SU-DHL-6 (cell line): ENCODE results near the gene LZIC.

Source experiments
- EZH2phosphoT487 ChIP-seq: fragments of 200-600 bp; sonication (generic), shearing (Covaris generic); conservative IDR thresholded peaks from 2 replicates; pipeline ENCODE4 v1.6.1; 2018; ENCODE audit warnings: mild to moderate bottlenecking, antibody characterized with exemption, low read length, moderate library complexity, mixed read lengths
- TF ChIP-seq, protein P1 (sequence below): fragments of 200-600 bp; sonication (generic); IDR thresholded peaks from one replicate; pipeline ENCODE4 v1.5.1; 2017; ENCODE audit warnings: antibody characterized with exemption, mild to moderate bottlenecking, low read length, moderate library complexity; ENCODE audit not compliant: insufficient read depth, poor library complexity, severe bottlenecking

DNA sequence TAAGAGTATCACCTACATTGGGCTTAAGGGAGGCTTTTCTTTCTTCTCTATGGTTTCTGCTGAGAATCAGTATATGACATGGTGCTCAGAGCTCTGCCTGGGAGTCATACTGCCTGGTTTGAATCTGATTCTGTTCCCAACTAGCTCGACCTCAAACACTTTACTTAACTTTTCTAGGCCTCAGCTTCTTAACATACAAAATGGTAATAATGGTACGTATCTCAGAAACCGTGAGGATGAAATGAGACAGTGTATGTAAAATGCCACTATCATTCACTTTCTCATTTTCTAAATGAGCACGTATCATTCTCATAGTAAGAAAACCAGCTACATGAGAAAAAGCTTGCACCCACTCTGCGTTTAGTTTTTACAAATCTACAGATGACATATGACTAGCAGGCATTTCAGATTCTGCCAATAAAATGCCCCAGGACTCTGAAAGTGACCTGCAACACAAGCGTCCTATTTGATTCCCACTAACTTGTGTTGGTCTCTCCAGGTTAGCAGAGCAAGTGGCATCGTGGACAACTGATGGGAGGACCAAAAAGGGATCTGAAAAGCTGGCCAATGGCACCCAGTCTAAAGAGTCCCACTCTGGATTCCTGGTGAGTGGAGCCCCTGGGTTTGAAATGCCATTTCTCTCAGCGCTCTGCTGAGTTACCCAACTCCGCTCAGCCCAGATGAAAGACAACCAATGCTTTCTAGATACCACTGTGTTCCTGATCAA is 39.2 kb downstream of the LZIC start:
- TF ChIP-seq, protein P1, sequence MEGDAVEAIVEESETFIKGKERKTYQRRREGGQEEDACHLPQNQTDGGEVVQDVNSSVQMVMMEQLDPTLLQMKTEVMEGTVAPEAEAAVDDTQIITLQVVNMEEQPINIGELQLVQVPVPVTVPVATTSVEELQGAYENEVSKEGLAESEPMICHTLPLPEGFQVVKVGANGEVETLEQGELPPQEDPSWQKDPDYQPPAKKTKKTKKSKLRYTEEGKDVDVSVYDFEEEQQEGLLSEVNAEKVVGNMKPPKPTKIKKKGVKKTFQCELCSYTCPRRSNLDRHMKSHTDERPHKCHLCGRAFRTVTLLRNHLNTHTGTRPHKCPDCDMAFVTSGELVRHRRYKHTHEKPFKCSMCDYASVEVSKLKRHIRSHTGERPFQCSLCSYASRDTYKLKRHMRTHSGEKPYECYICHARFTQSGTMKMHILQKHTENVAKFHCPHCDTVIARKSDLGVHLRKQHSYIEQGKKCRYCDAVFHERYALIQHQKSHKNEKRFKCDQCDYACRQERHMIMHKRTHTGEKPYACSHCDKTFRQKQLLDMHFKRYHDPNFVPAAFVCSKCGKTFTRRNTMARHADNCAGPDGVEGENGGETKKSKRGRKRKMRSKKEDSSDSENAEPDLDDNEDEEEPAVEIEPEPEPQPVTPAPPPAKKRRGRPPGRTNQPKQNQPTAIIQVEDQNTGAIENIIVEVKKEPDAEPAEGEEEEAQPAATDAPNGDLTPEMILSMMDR, result no peak
- TF ChIP-seq EZH2phosphoT487, result no peak
